ACC112 (cell line): ENCODE measurements around the gene PTPRN2.
"Not testable (repeated sequence)": the region's sequence is repeated elsewhere in the genome, so short reads cannot be mapped to it uniquely, and the experiment has no call there.

Source experiments
- H2AFZ ChIP-seq: fragments of 200-600 bp; sonication (generic); one replicate; pipeline ENCODE4 v1.6.0; 2017; ENCODE audit warnings: antibody characterized with exemption, low read length; ENCODE audit not compliant: unreplicated experiment
- H3K27ac ChIP-seq: fragments of 200-600 bp; sonication (generic); 2 replicates; pipeline ENCODE4 v1.5.1; 2014; ENCODE audit warnings: low read depth, mild to moderate bottlenecking, antibody characterized with exemption, low read length, moderate library complexity
- H3K27me3 ChIP-seq: fragments of 200-600 bp; sonication (generic); 2 replicates; pipeline ENCODE4 v1.6.1; 2014; ENCODE audit warnings: mild to moderate bottlenecking, antibody characterized with exemption, low read length, moderate library complexity, mixed read lengths; ENCODE audit not compliant: insufficient read depth
- H3K36me3 ChIP-seq: fragments of 200-600 bp; sonication (generic); 2 replicates; pipeline ENCODE4 v1.6.1; 2016; ENCODE audit warnings: mild to moderate bottlenecking, antibody characterized with exemption, low read length, moderate library complexity, mixed read lengths; ENCODE audit not compliant: insufficient read depth
- H3K4me1 ChIP-seq: fragments of 200-600 bp; sonication (generic); one replicate; pipeline ENCODE4 v1.6.1; 2016; ENCODE audit warnings: low read length, mixed read lengths; ENCODE audit not compliant: insufficient read depth, unreplicated experiment, control insufficient read depth
- H3K4me3 ChIP-seq: fragments of 200-600 bp; sonication (generic); 2 replicates; pipeline ENCODE4 v1.5.1; 2014; ENCODE audit warnings: mild to moderate bottlenecking, low read depth, low read length
- H3K79me2 ChIP-seq: fragments of 200-600 bp; sonication (generic); one replicate; pipeline ENCODE4 v1.6.0; 2016; ENCODE audit warnings: low read length; ENCODE audit not compliant: control insufficient read depth, unreplicated experiment, insufficient read depth

PTPRN2 gene

GRCh38 chr7:158406364-158406763, 181.3 kb downstream of the PTPRN2 start:
- Histone ChIP-seq H3K79me2 (no peaks in the 10 kb centered on the region), H2AFZ (no peak overlapping the region), H3K36me3 (no peaks in the 10 kb centered on the region), H3K27ac (no peak overlapping the region), H3K4me3 (no peak overlapping the region), H3K27me3 (no peaks in the 10 kb centered on the region), H3K4me1 (no peaks in the 10 kb centered on the region)

GRCh38 chr7:158405771-158406170, 181.9 kb downstream of the PTPRN2 start:
- not testable (repeated sequence) for H3K79me2 ChIP-seq, H3K27me3 ChIP-seq, H3K27ac ChIP-seq, H3K4me1 ChIP-seq, H3K36me3 ChIP-seq, H3K4me3 ChIP-seq, H2AFZ ChIP-seq

- H3K4me3 ChIP-seq: no peak overlapping the region
- H3K27me3 ChIP-seq: no peaks in the 10 kb centered on the region
Measured at GRCh38 chr7:158405324-158405723, 182.3 kb downstream of the PTPRN2 start.

GRCh38 chr7:158404031-158404761, 183.4 kb downstream of the PTPRN2 start:
- Histone ChIP-seq H3K4me3 (no peak overlapping the region), H3K27ac (no peak overlapping the region), H2AFZ (no peak overlapping the region), H3K36me3 (no peaks in the 10 kb centered on the region), H3K27me3 (no peaks in the 10 kb centered on the region), H3K4me1 (no peaks in the 10 kb centered on the region), H3K79me2 (no peaks in the 10 kb centered on the region)

More at GRCh38 chr7:158405324-158405723, 182.3 kb downstream of the PTPRN2 start:
- Histone ChIP-seq H3K27ac (no peak overlapping the region), H3K79me2 (no peaks in the 10 kb centered on the region), H2AFZ (no peak overlapping the region), H3K36me3 (no peaks in the 10 kb centered on the region), H3K4me1 (no peaks in the 10 kb centered on the region)

- Histone ChIP-seq H3K79me2 (no peaks in the 10 kb centered on the region), H3K4me3 (no peak overlapping the region), H3K36me3 (no peaks in the 10 kb centered on the region), H2AFZ (no peak overlapping the region), H3K4me1 (no peaks in the 10 kb centered on the region), H3K27ac (no peak overlapping the region), H3K27me3 (no peaks in the 10 kb centered on the region)
Measured at GRCh38 chr7:158403013-158403821, 184.4 kb downstream of the PTPRN2 start.

- no peaks in the 10 kb centered on the region for H3K27me3 ChIP-seq
- no peak overlapping the region for H2AFZ ChIP-seq
- no peaks in the 10 kb centered on the region for H3K4me1 ChIP-seq
- H3K4me3 ChIP-seq: no peak overlapping the region
- no peak overlapping the region for H3K27ac ChIP-seq
- no peaks in the 10 kb centered on the region for H3K79me2 ChIP-seq
- no peaks in the 10 kb centered on the region for H3K36me3 ChIP-seq
Measured at GRCh38 chr7:158402471-158402870, 185.2 kb downstream of the PTPRN2 start.

- Histone ChIP-seq H3K79me2 (no peaks in the 10 kb centered on the region), H3K4me3 (no peak overlapping the region), H3K4me1 (no peaks in the 10 kb centered on the region), H3K27ac (no peak overlapping the region), H3K27me3 (no peaks in the 10 kb centered on the region), H3K36me3 (no peaks in the 10 kb centered on the region), H2AFZ (no peak overlapping the region)
Measured at GRCh38 chr7:158401826-158402225, 185.8 kb downstream of the PTPRN2 start.

- Histone ChIP-seq H2AFZ (no peak overlapping the region), H3K4me3 (no peak overlapping the region), H3K36me3 (no peaks in the 10 kb centered on the region), H3K27me3 (no peaks in the 10 kb centered on the region), H3K27ac (no peak overlapping the region), H3K79me2 (no peaks in the 10 kb centered on the region), H3K4me1 (no peaks in the 10 kb centered on the region)
Measured at GRCh38 chr7:158401295-158401694, 186.3 kb downstream of the PTPRN2 start.

GRCh38 chr7:158400601-158401225, 186.9 kb downstream of the PTPRN2 start:
- Histone ChIP-seq H3K4me1 (no peaks in the 10 kb centered on the region), H3K79me2 (no peaks in the 10 kb centered on the region), H3K27me3 (no peaks in the 10 kb centered on the region), H3K4me3 (no peak overlapping the region), H2AFZ (no peak overlapping the region), H3K36me3 (no peaks in the 10 kb centered on the region), H3K27ac (no peak overlapping the region)

GRCh38 chr7:158399762-158400161, 187.9 kb downstream of the PTPRN2 start:
- no peaks in the 10 kb centered on the region for H3K36me3 ChIP-seq
- no peaks in the 10 kb centered on the region for H3K27me3 ChIP-seq
- no peaks in the 10 kb centered on the region for H3K4me1 ChIP-seq
- no peak overlapping the region for H3K4me3 ChIP-seq
- H3K27ac ChIP-seq: no peak overlapping the region
- no peak overlapping the region for H2AFZ ChIP-seq
- no peaks in the 10 kb centered on the region for H3K79me2 ChIP-seq
